Liver (tissue), 3 donors: Measurements from ENCODE around the gene EGFLAM.

Experiments
- CTCF ChIP-seq: fragments of 150-350 bp; IDR thresholded peaks from 2 replicates; pipeline ENCODE4 v1.5.1; 2017; ENCODE audit warnings: improper control_type of control experiment, low read depth, low read length; ENCODE audit not compliant: missing input control
- EGR1 ChIP-seq, 2 donors: IDR thresholded peaks; 2 replicates each; pipeline ENCODE4 v1.6.1; 2016 to 2018; ENCODE audit warnings: antibody characterized with exemption in 2 of 2, low read depth in 2 of 2
- GABPA ChIP-seq, 2 donors: IDR thresholded peaks in 1 of 2; conservative IDR thresholded peaks in 1 of 2; 2 replicates each; pipeline ENCODE4 v1.6.1; 2016; ENCODE audit warnings: antibody characterized with exemption in 2 of 2, mild to moderate bottlenecking in 1 of 2, moderate library complexity in 1 of 2
- MAX ChIP-seq: IDR thresholded peaks from 2 replicates; pipeline ENCODE4 v1.6.1; 2016; ENCODE audit warnings: antibody characterized with exemption
- REST ChIP-seq: IDR thresholded peaks from 2 replicates; pipeline ENCODE4 v1.6.1; 2016; ENCODE audit warnings: antibody characterized with exemption, mild to moderate bottlenecking
- donor health status: healthy.
- donor health status: healthy.

- TF ChIP-seq MAX (no peak), CTCF (no peak), GABPA (IDR thresholded peaks at IDR 0.05 in 1 of 2, conservative IDR thresholded peaks at IDR 0.05 in 1 of 2) (no peak), EGR1 (IDR thresholded peaks at IDR 0.05; ENCODE audit: low read depth in 2 of 2) (no peak), REST (no peak)
Observed at GRCh38 chr5:38500573-38501260, 242.4 kb downstream of the EGFLAM start.
